Adrenal gland (tissue), 12 donors: ENCODE results near the gene PRRC2A. TPM values are rescaled to one million over a fixed set of nuclear protein-coding genes. Genes with fewer than 3 reads are reported as not detected.

Experiments used
- DNase-seq, 7 donors: peaks; one replicate each; pipeline ENCODE4 v3.0.0-alpha.2; 2019 to 2020
- H3K27ac ChIP-seq, 5 donors: fragments of 200-600 bp; sonication (generic) in 4 of 5; 1 replicate in 3 of 5; 2 replicates in 2 of 5; pipeline versions ENCODE4 v1.5.1 to v1.8.0; 2016 to 2020; ENCODE audit warnings: mild to moderate bottlenecking in 1 of 5
- H3K27me3 ChIP-seq: fragments of 200-600 bp; 2 replicates; pipeline ENCODE4 v1.8.0; 2021
- H3K36me3 ChIP-seq, 2 donors: fragments of 200-600 bp; replicated peaks in 1 of 2; 1 replicate in 1 of 2; 2 replicates in 1 of 2; pipeline versions ENCODE4 v1.5.1 to v1.8.0; 2018 to 2022
- H3K4me1 ChIP-seq, 2 donors: fragments of 200-600 bp; replicated peaks in 1 of 2; 1 replicate in 1 of 2; 2 replicates in 1 of 2; pipeline versions ENCODE4 v1.5.1 to v1.8.0; 2018 to 2021
- H3K4me3 ChIP-seq, 4 donors: fragments of 200-600 bp; sonication (generic) in 3 of 4; one replicate each; pipeline ENCODE4 v1.5.1; 2016 to 2018
- H3K9me3 ChIP-seq, 3 donors: fragments of 200-600 bp; sonication (generic) in 1 of 3; replicated peaks in 1 of 3; 1 replicate in 2 of 3; 2 replicates in 1 of 3; pipeline versions ENCODE4 v1.5.1 to v1.8.0; 2016 to 2021
- POLR2A ChIP-seq, 2 donors: fragments of 450-650 bp; IDR thresholded peaks; one replicate each; pipeline ENCODE4 v1.6.1; 2017; ENCODE audit warnings: antibody characterized with exemption in 2 of 2, mild to moderate bottlenecking in 2 of 2, moderate library complexity in 1 of 2
- WGBS, 4 donors: extraction: QIAGEN DNeasy Blood & Tissue Kit in 2 of 4; methylation state at CpG; one replicate each; pipeline versions ENCODE4 v1.1.5 to v1.1.7; 2013 to 2017; 5-methylcytosine and 5-hydroxymethylcytosine counted together
- intact Hi-C, 2 donors: fragments of 100-400 bp; cut with DNase I; formaldehyde crosslinking; loops; one replicate each; pipeline versions ENCODE4 v1.14.1 to v1.15.0; 2022 to 2023
- polyA plus RNA-seq, 3 donors: library from polyadenylated mRNA; stranded (reverse); fragments of 200-250 nt in 2 of 3; fragments of 350-450 nt in 1 of 3; fragmentation: Illumina TruSeq in 1 of 3; extraction: RNeasy Lipid Tissue Mini Kit (QIAGEN cat#74804) in 1 of 3; gene quantifications; one replicate each; pipeline ENCODE4 v1.2.3, GENCODE V29; 2013 to 2014
- total RNA-seq, 9 donors: library from RNA; depleted of rRNA in 4 of 9; stranded (reverse); fragments of >200 nt in 4 of 9; fragments of 120-200 nt in 1 of 9; fragmentation: NEBNext Ultra II Directional in 1 of 9; extraction: Animal tissue kit (Norgen Biotek cat#: 25700) in 1 of 9; gene quantifications; one replicate each; pipeline versions ENCODE4 v1.1.0 to v1.2.4, GENCODE V29; 2013 to 2023
- TF ChIP-seq, protein P1 (sequence below), 6 experiments: fragments of 450-650 bp in 4 of 6; fragments of 200-600 bp in 2 of 6; sonication (generic) in 1 of 6; IDR thresholded peaks; 1 replicate in 5 of 6; 2 replicates in 1 of 6; pipeline versions ENCODE4 v1.5.1 to v1.8.0; 2016 to 2021; ENCODE audit warnings: antibody characterized with exemption in 6 of 6, mild to moderate bottlenecking in 2 of 6, moderate library complexity in 1 of 6
- donor health status: healthy with polysubstance abuse.
- donor health status: Bipolar disorder and iron deficiency.
- donor health status: DM: yes; HTN: yes; CAD: no.
- donor health status: DM: no; HTN: no; CAD: no.
- donor health status: DM: no; HTN: no; CAD: no.
- donor health status: DM: yes; HTN: yes; CAD: no.

PRRC2A gene
- total and polyA plus RNA-seq, 12 donors = 31.9 to 419 (median 121) TPM

DNA sequence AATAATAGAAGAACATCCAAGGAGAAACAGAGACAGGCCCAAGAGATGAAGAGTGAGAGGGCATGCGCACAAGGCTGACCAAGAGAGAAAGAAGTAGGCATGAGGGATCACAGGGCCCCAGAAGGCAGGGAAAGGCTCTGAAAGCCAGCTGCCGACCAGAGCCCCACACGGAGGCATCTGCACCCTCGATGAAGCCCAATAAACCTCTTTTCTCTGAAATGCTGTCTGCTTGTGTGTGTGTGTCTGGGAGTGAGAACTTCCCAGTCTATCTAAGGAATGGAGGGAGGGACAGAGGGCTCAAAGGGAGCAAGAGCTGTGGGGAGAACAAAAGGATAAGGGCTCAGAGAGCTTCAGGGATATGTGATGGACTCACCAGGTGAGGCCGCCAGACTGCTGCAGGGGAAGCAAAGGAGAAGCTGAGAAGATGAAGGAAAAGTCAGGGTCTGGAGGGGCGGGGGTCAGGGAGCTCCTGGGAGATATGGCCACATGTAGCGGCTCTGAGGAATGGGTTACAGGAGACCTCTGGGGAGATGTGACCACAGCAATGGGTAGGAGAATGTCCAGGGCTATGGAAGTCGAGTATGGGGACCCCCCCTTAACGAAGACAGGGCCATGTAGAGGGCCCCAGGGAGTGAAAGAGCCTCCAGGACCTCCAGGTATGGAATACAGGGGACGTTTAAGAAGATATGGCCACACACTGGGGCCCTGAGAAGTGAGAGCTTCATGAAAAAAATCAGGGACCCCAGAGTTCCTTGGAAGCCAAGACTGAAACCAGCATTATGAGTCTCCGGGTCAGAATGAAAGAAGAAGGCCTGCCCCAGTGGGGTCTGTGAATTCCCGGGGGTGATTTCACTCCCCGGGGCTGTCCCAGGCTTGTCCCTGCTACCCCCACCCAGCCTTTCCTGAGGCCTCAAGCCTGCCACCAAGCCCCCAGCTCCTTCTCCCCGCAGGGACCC, 46.1 kb upstream of the PRRC2A start:
- H3K4me1 ChIP-seq = no peaks in the 10 kb centered on the region
- H3K27ac ChIP-seq = peak overlapping the region in 1 of 5 donors; percentile 65
- 69 to 83% (median 76%) methylated on average over 13 to 14 of the region's 14 CpGs for WGBS, 4 donors
- intact Hi-C loops = no loop called here
- H3K36me3 ChIP-seq = no peaks in the 10 kb centered on the region
- no peak overlapping the region for H3K4me3 ChIP-seq
- no peak for DNase-seq
- H3K27me3 ChIP-seq = no peaks in the 10 kb centered on the region
- H3K9me3 ChIP-seq = no peaks in the 10 kb centered on the region
- no peak for TF ChIP-seq POLR2A (IDR thresholded peaks at IDR 0.05)
- TF ChIP-seq, protein P1, sequence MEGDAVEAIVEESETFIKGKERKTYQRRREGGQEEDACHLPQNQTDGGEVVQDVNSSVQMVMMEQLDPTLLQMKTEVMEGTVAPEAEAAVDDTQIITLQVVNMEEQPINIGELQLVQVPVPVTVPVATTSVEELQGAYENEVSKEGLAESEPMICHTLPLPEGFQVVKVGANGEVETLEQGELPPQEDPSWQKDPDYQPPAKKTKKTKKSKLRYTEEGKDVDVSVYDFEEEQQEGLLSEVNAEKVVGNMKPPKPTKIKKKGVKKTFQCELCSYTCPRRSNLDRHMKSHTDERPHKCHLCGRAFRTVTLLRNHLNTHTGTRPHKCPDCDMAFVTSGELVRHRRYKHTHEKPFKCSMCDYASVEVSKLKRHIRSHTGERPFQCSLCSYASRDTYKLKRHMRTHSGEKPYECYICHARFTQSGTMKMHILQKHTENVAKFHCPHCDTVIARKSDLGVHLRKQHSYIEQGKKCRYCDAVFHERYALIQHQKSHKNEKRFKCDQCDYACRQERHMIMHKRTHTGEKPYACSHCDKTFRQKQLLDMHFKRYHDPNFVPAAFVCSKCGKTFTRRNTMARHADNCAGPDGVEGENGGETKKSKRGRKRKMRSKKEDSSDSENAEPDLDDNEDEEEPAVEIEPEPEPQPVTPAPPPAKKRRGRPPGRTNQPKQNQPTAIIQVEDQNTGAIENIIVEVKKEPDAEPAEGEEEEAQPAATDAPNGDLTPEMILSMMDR (IDR thresholded peaks at IDR 0.05) = no peak

DNA sequence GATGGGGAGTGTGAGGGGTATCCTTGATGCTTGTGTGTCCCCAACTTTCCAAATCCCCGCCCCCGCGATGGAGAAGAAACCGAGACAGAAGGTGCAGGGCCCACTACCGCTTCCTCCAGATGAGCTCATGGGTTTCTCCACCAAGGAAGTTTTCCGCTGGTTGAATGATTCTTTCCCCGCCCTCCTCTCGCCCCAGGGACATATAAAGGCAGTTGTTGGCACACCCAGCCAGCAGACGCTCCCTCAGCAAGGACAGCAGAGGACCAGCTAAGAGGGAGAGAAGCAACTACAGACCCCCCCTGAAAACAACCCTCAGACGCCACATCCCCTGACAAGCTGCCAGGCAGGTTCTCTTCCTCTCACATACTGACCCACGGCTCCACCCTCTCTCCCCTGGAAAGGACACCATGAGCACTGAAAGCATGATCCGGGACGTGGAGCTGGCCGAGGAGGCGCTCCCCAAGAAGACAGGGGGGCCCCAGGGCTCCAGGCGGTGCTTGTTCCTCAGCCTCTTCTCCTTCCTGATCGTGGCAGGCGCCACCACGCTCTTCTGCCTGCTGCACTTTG, 45.1 kb upstream of the PRRC2A start, which contains the start of gene TNF:
Gene TNF, plus strand, starts transcription at position 231 of the 567 bp plus-strand sequence. Its CDS starts 177 bp downstream, at position 408.
- peak in 4 of 7 donors; percentile 38 to 70 (median 52) for DNase-seq
- Histone ChIP-seq H3K27ac (peak within 1 kb of the TSS in 1 of 5 donors; percentile 65), H3K4me3 (peak within 1 kb of the TSS in 1 of 4 donors; percentile 47), H3K36me3 (no peaks in the 10 kb centered on the region), H3K9me3 (no peaks in the 10 kb centered on the region), H3K4me1 (peaks cover 0 to under 1% of the 10 kb centered on the region in 2 donors), H3K27me3 (no peaks in the 10 kb centered on the region)
- intact Hi-C loops = no loop called here
- peak; percentile 33 to 48 for TF ChIP-seq POLR2A (IDR thresholded peaks at IDR 0.05)
- TF ChIP-seq, protein P1 (IDR thresholded peaks at IDR 0.05) = no peak
- WGBS, 4 donors = 58 to 73% (median 60%) methylated on average over 19 of the region's 19 CpGs

DNA sequence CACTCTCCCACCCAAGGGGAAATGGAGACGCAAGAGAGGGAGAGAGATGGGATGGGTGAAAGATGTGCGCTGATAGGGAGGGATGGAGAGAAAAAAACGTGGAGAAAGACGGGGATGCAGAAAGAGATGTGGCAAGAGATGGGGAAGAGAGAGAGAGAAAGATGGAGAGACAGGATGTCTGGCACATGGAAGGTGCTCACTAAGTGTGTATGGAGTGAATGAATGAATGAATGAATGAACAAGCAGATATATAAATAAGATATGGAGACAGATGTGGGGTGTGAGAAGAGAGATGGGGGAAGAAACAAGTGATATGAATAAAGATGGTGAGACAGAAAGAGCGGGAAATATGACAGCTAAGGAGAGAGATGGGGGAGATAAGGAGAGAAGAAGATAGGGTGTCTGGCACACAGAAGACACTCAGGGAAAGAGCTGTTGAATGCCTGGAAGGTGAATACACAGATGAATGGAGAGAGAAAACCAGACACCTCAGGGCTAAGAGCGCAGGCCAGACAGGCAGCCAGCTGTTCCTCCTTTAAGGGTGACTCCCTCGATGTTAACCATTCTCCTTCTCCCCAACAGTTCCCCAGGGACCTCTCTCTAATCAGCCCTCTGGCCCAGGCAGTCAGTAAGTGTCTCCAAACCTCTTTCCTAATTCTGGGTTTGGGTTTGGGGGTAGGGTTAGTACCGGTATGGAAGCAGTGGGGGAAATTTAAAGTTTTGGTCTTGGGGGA, 44.4 kb upstream of the PRRC2A start:
- peak overlapping the region in 1 of 5 donors; percentile 65 for H3K27ac ChIP-seq

More for the DNA sequence above, 44.4 kb upstream of the PRRC2A start:
- TF ChIP-seq, protein P1 (IDR thresholded peaks at IDR 0.05) = no peak
- TF ChIP-seq POLR2A (IDR thresholded peaks at IDR 0.05) = no peak
- Histone ChIP-seq H3K9me3 (no peaks in the 10 kb centered on the region), H3K4me1 (peaks cover 0 to 4% of the 10 kb centered on the region in 2 donors), H3K4me3 (peak overlapping the region in 1 of 4 donors; percentile 47), H3K27me3 (no peaks in the 10 kb centered on the region), H3K36me3 (no peaks in the 10 kb centered on the region)
- no peak for DNase-seq
- intact Hi-C loops = no loop called here
- 64 to 71% (median 68%) methylated on average over 8 of the region's 8 CpGs for WGBS, 4 donors
